Pancreas (tissue), 10 donors: ENCODE measurements around the gene CDH13. TPM values are rescaled to one million over a fixed set of nuclear protein-coding genes. Genes with fewer than 3 reads are reported as not detected.
A peak's percentile ranks its signal among the peaks of the same experiment; 100 is the strongest.

Experiments
- ATAC-seq, 4 donors: fragments of 200-7000 bp; cut with Tn5 transposase; one replicate each; pipeline versions ENCODE4 v1.8.0 to v1.9.1; 2020; ENCODE audit warnings: mild to moderate bottlenecking in 4 of 4, moderate library complexity in 4 of 4
- DNase-seq, 6 donors: peaks; one replicate each; pipeline ENCODE4 v3.0.0-alpha.2; 2020
- FAIRE-seq: peaks from 2 replicates; lab custom pipeline; 2012; peaks lifted over from hg19 to GRCh38; lab: Jason Lieb, UNC
- H3K27ac ChIP-seq, 4 donors: fragments of 200-600 bp; sonication (generic); 1 replicate in 3 of 4; 2 replicates in 1 of 4; pipeline versions ENCODE4 v1.5.0 to v1.8.0; 2020
- H3K27me3 ChIP-seq, 4 donors: fragments of 200-600 bp; one replicate each; pipeline ENCODE4 v1.8.0; 2021
- H3K36me3 ChIP-seq, 3 donors: fragments of 200-600 bp; sonication (generic) in 1 of 3; one replicate each; pipeline versions ENCODE4 v1.5.0 to v1.8.0; 2020 to 2021
- H3K4me1 ChIP-seq, 3 donors: fragments of 200-600 bp; one replicate each; pipeline ENCODE4 v1.8.0; 2021
- H3K4me3 ChIP-seq, 4 donors: fragments of 200-600 bp; sonication (generic) in 2 of 4; one replicate each; pipeline versions ENCODE4 v1.5.0 to v1.8.0; 2020 to 2021
- H3K9me3 ChIP-seq, 4 donors: fragments of 200-600 bp; one replicate each; pipeline ENCODE4 v1.8.0; 2021
- CTCF ChIP-seq, 4 donors: fragments of 200-600 bp; sonication (generic) in 3 of 4; IDR thresholded peaks; one replicate each; pipeline versions ENCODE4 v1.5.0 to v1.8.0; 2021; ENCODE audit warnings: antibody characterized with exemption in 4 of 4
- WGBS, 2 donors: extraction: QIAGEN DNeasy Blood & Tissue Kit; methylation state at CpG; one replicate each; pipeline ENCODE4 v1.1.7; 2013; 5-methylcytosine and 5-hydroxymethylcytosine counted together
- intact Hi-C, 3 donors: fragments of 100-400 bp; cut with DNase I; formaldehyde crosslinking; loops; one replicate each; pipeline versions ENCODE4 v1.11.1 to v1.14.2; 2022
- polyA plus RNA-seq, 2 donors: library from polyadenylated mRNA; stranded (reverse); fragments of 200-250 nt; gene quantifications; one replicate each; pipeline ENCODE4 v1.2.3, GENCODE V29; 2013
- total RNA-seq, 6 donors: library from RNA; stranded (reverse); fragmentation: NEBNext Ultra II Directional in 4 of 6; extraction: Animal tissue kit (Norgen Biotek cat#: 25700) in 4 of 6; gene quantifications; one replicate each; pipeline versions ENCODE4 v1.2.1 to v1.2.4, GENCODE V29; 2021 to 2023
- donor health status: healthy with polysubstance abuse.
- donor health status: DM: no; HTN: no; CAD: no; lungs with moderate emphysema.
- donor health status: DM: no; HTN: no; CAD: no.
- donor health status: control.
- donor health status: control.
- donor health status: Bipolar disorder and iron deficiency.
- donor health status: DM: yes; HTN: yes; CAD: no.
- donor health status: DM: no; HTN: no; CAD: no.
- donor health status: DM: no; HTN: no; CAD: no.
- donor health status: DM: yes; HTN: yes; CAD: no.

CDH13 gene
- total and polyA plus RNA-seq, 8 donors = 0.12 to 1.0 (median 0.37) TPM

- no peaks in the 10 kb centered on the region for H3K27me3 ChIP-seq
- intact Hi-C loops = no loop called here
- 42 to 48% methylated on average over 7 of the region's 7 CpGs for WGBS, 2 donors
- no peaks in the 10 kb centered on the region for H3K36me3 ChIP-seq
- TF ChIP-seq CTCF (IDR thresholded peaks at IDR 0.05) = no peak
- FAIRE-seq (no peak), ATAC-seq (no peak), DNase-seq (no peak)
- no peaks in the 10 kb centered on the region for H3K9me3 ChIP-seq
- no peak overlapping the region for H3K4me3 ChIP-seq
- peaks cover 0 to 7% (median 0%) of the 10 kb centered on the region in 3 donors for H3K4me1 ChIP-seq
- H3K27ac ChIP-seq = no peak overlapping the region
Measured at GRCh38 chr16:82703871-82704768, 77.4 kb downstream of the CDH13 start.

DNA sequence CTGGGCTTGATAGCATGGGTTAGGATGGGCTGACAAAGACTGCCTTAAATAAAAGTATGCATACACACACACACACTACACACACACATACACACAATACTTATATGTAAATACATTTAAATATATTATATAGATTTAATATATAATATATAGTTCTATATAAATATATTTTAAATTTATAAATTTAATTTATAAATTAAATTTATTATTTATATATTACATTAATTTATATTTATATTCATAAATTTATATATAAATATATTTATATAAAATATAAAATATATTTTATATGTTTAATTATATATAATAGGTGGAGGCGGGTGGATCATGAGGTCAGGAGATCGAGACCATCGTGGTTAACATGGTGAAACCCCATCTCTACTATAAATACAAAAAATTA, 83.2 kb downstream of the CDH13 start:
- no peak for TF ChIP-seq CTCF (IDR thresholded peaks at IDR 0.05)
- WGBS, 2 donors = 54 to 78% methylated on average over 3 of the region's 3 CpGs
- no peak for ATAC-seq
- Histone ChIP-seq H3K4me1 (no peaks in the 10 kb centered on the region), H3K4me3 (no peak overlapping the region), H3K27ac (no peak overlapping the region), H3K27me3 (no peaks in the 10 kb centered on the region), H3K36me3 (no peaks in the 10 kb centered on the region), H3K9me3 (no peaks in the 10 kb centered on the region)
- FAIRE-seq = peak; percentile 99
- DNase-seq = no peak
- intact Hi-C loops = no loop called here

DNA sequence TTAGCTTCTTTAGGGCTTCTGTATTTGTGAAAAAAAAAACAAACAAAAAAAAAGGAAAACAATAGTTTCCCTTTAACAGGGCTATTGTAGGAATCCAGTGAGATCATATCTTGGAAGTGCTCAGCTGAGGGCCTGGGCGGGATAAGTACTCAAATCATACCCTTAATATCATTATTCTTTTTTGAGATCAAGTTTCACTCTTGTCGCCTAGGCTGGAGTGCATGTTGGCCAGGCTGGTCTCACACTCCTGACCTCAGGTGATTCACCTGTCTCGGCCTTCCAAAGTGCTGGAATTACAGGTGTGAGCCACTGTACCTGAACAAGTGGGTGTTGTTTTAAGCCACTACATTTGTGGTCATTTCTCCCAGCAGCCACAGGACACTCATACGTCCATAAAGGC, 87.0 kb downstream of the CDH13 start:
- Histone ChIP-seq H3K27me3 (no peaks in the 10 kb centered on the region), H3K4me3 (no peak overlapping the region), H3K36me3 (no peaks in the 10 kb centered on the region), H3K27ac (no peak overlapping the region), H3K9me3 (no peaks in the 10 kb centered on the region), H3K4me1 (no peaks in the 10 kb centered on the region)
- WGBS, 2 donors = 59 to 68% methylated on average over 4 of the region's 4 CpGs
- FAIRE-seq (no peak), ATAC-seq (no peak), DNase-seq (no peak)
- no peak for TF ChIP-seq CTCF (IDR thresholded peaks at IDR 0.05)
- intact Hi-C loops = no loop called here

- no peak for ATAC-seq
- no peak for FAIRE-seq
- intact Hi-C loops = no loop called here
Measured at GRCh38 chr16:82715160-82715559, 88.4 kb downstream of the CDH13 start.

More at GRCh38 chr16:82715160-82715559, 88.4 kb downstream of the CDH13 start:
- DNase-seq = no peak
- no peaks in the 10 kb centered on the region for H3K36me3 ChIP-seq
- TF ChIP-seq CTCF (IDR thresholded peaks at IDR 0.05) = no peak
- 50% methylated on average over 8 of the region's 8 CpGs for WGBS, 2 donors
- no peak overlapping the region for H3K4me3 ChIP-seq
- H3K4me1 ChIP-seq = no peaks in the 10 kb centered on the region
- no peak overlapping the region for H3K27ac ChIP-seq
- no peaks in the 10 kb centered on the region for H3K9me3 ChIP-seq
- H3K27me3 ChIP-seq = no peaks in the 10 kb centered on the region
